ENCODE data around the gene BMP4. TPM values are rescaled to one million over a fixed set of nuclear protein-coding genes. Genes with fewer than 3 reads are reported as not detected.

Gene BMP4
- total and polyA plus RNA-seq, 4 donors: 2.0 to 4.2 (median 2.4) TPM

- H3K9ac ChIP-seq (ENCODE audit: low read depth in 1 of 2, low read length in 2 of 2): no peak overlapping the region
- H3K9me3 ChIP-seq (ENCODE audit: control insufficient read depth in 4 of 4, low read length in 3 of 4): no peaks in the 10 kb centered on the region
- no peak overlapping the region for H3K27ac ChIP-seq (ENCODE audit: low read depth in 1 of 2, low read length in 2 of 2)
- TF ChIP-seq TAF1 (conservative IDR thresholded peaks at IDR 0.05) (no peak), NR2F2 (IDR thresholded peaks at IDR 0.05) (no peak), RXRA (IDR thresholded peaks at IDR 0.05) (no peak), SP1 (IDR thresholded peaks at IDR 0.05) (no peak), RAD21 (IDR thresholded peaks at IDR 0.05) (no peak), GABPA (IDR thresholded peaks at IDR 0.05 in 1 of 2, conservative IDR thresholded peaks at IDR 0.05 in 1 of 2) (no peak), REST (IDR thresholded peaks at IDR 0.05) (no peak), HNF4A (conservative IDR thresholded peaks at IDR 0.05) (no peak), EGR1 (IDR thresholded peaks at IDR 0.05; ENCODE audit: low read depth in 2 of 2) (no peak), YY1 (IDR thresholded peaks at IDR 0.05) (no peak), JUND (IDR thresholded peaks at IDR 0.05) (no peak), FOXA2 (IDR thresholded peaks at IDR 0.05) (no peak), HNF4G (IDR thresholded peaks at IDR 0.05) (no peak), FOXA1 (IDR thresholded peaks at IDR 0.05) (no peak)
- TF ChIP-seq, protein P1, sequence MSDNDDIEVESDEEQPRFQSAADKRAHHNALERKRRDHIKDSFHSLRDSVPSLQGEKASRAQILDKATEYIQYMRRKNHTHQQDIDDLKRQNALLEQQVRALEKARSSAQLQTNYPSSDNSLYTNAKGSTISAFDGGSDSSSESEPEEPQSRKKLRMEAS (IDR thresholded peaks at IDR 0.05): no peak
- TF ChIP-seq, protein P2, sequence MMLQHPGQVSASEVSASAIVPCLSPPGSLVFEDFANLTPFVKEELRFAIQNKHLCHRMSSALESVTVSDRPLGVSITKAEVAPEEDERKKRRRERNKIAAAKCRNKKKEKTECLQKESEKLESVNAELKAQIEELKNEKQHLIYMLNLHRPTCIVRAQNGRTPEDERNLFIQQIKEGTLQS (IDR thresholded peaks at IDR 0.05): no peak
- TF ChIP-seq, protein P3, sequence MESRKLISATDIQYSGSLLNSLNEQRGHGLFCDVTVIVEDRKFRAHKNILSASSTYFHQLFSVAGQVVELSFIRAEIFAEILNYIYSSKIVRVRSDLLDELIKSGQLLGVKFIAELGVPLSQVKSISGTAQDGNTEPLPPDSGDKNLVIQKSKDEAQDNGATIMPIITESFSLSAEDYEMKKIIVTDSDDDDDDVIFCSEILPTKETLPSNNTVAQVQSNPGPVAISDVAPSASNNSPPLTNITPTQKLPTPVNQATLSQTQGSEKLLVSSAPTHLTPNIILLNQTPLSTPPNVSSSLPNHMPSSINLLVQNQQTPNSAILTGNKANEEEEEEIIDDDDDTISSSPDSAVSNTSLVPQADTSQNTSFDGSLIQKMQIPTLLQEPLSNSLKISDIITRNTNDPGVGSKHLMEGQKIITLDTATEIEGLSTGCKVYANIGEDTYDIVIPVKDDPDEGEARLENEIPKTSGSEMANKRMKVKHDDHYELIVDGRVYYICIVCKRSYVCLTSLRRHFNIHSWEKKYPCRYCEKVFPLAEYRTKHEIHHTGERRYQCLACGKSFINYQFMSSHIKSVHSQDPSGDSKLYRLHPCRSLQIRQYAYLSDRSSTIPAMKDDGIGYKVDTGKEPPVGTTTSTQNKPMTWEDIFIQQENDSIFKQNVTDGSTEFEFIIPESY (IDR thresholded peaks at IDR 0.05): no peak
- 96% methylated on average over 24 of the region's 24 CpGs for WGBS
- no peak overlapping the region for H3K4me3 ChIP-seq (ENCODE audit: low read depth in 1 of 3, low read length in 3 of 3)
- peaks cover 13 to 58% (median 35%) of the 10 kb centered on the region in 4 donors for H3K4me1 ChIP-seq (ENCODE audit: control insufficient read depth in 4 of 4, insufficient read depth in 4 of 4, low read length in 3 of 4)
- H3K27me3 ChIP-seq (ENCODE audit: control insufficient read depth in 4 of 4, insufficient read depth in 4 of 4, low read length in 3 of 4): no peaks in the 10 kb centered on the region
- no peak for DNase-seq (ENCODE audit: low spot score)
- H3K36me3 ChIP-seq (ENCODE audit: control insufficient read depth in 4 of 4, insufficient read depth in 3 of 4, low read depth in 1 of 4, low read length in 3 of 4): peaks cover 0 to 7% (median 0%) of the 10 kb centered on the region in 4 donors
Measured at GRCh38 chr14:53950031-53950793, 6.4 kb downstream of the BMP4 start.

GRCh38 chr14:53949201-53949600, 7.4 kb downstream of the BMP4 start:
- Histone ChIP-seq H3K4me1 (ENCODE audit: control insufficient read depth in 4 of 4, insufficient read depth in 4 of 4, low read length in 3 of 4) (peaks cover 5 to 48% (median 27%) of the 10 kb centered on the region in 4 donors), H3K9me3 (ENCODE audit: control insufficient read depth in 4 of 4, low read length in 3 of 4) (no peaks in the 10 kb centered on the region), H3K27me3 (ENCODE audit: control insufficient read depth in 4 of 4, insufficient read depth in 4 of 4, low read length in 3 of 4) (no peaks in the 10 kb centered on the region), H3K9ac (ENCODE audit: low read depth in 1 of 2, low read length in 2 of 2) (no peak overlapping the region), H3K4me3 (ENCODE audit: low read depth in 1 of 3, low read length in 3 of 3) (no peak overlapping the region), H3K36me3 (ENCODE audit: control insufficient read depth in 4 of 4, insufficient read depth in 3 of 4, low read depth in 1 of 4, low read length in 3 of 4) (peaks cover 0 to 7% (median 0%) of the 10 kb centered on the region in 4 donors), H3K27ac (ENCODE audit: low read depth in 1 of 2, low read length in 2 of 2) (no peak overlapping the region)
- TF ChIP-seq RAD21 (IDR thresholded peaks at IDR 0.05) (no peak), RXRA (IDR thresholded peaks at IDR 0.05) (no peak), YY1 (IDR thresholded peaks at IDR 0.05) (no peak)
- TF ChIP-seq, protein P1 (IDR thresholded peaks at IDR 0.05): no peak
- WGBS: 92% methylated on average over 1 of the region's 1 CpG
- DNase-seq (ENCODE audit: low spot score): no peak

Measured in liver (tissue), 9 donors.